SW 1271 (cell line): ENCODE results near the gene LY6G5B.
A peak's percentile ranks its signal among the peaks of the same experiment; 100 is the strongest.

Source experiments
- DNase-seq, 2 experiments: peaks; one replicate each; lab custom pipeline; 2025; lab: John Stamatoyannopoulos, UW

LY6G5B gene

DNA sequence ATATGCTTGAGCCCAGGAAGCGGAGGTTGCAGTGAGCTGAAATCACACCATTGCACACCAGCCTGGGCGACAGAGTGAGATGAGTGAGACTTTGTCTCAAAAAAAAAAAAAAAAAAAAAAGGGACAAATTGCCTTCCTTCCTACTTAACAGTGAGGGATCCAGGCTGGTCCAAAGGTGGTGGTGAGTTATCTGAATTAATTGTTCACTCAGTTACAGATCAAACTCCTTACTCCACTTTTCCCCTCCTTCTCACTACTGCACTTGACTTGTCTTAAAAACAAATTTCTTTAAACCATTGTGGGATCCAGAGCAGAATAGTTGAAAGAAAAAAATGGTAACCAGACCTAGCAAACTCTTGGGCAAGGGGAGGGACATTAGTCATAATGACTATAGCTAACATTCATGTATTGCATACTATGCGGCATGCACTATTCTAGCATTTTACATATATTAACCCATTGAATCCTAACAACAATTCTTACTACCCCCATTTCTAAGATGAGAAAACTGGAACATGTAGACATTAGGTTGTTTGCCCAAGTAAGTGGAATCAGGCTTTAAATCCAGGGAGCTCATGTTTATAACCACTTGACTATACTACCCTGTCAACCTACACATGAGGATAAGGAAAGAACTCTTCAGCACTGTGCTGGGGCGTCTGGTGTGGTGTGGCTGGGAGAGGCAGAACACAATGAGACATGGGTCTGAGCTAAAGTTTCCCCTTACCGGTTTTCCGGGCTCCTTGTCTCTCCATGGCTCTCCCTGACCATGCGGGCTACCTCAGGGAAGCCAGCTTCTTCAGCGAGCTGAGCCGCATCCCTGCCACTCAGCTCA, 6.4 kb upstream of the LY6G5B start:
- DNase-seq, result no peak

DNA sequence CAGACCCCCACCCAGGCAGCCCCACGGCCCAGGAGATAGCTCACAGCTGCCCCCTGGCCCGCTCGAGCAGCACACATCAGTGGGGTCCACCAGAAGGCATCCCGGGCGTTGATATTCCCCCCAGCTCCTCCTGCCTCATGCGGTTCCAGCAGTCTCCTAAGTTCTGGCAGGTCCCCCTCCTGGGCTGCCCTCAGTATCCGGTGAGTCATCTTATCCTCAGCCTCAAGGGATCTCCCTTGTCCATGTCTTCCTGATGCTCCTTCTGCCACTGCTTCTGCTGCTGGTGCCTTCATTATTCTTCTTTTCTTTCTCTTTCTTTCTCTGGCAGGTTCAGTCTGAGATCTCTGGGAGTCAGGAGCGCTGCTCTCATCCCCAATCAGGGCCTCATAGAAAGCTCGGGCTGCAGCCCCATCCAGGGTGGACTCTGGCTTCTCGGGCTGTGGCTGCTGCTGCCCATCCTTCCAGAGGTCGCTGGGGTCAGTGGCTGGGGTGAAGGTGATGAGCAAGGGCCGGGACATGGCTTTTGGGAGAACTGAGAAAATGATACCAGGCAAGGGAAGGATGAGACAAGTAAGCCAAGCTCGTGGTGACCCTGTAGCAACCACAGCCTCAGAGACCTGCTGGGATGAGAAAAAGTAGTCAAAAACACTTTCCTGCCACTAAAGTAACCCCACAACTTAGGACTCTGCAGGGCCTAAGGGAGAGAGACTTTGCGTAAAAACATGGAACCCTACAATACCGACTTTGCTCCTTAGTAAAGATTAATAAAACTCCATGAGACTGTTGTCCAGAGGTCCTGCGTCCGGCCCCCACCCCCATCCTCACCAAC, 5.6 kb upstream of the LY6G5B start:
- peak in 1 of 2 experiments; percentile 71 for DNase-seq

DNA sequence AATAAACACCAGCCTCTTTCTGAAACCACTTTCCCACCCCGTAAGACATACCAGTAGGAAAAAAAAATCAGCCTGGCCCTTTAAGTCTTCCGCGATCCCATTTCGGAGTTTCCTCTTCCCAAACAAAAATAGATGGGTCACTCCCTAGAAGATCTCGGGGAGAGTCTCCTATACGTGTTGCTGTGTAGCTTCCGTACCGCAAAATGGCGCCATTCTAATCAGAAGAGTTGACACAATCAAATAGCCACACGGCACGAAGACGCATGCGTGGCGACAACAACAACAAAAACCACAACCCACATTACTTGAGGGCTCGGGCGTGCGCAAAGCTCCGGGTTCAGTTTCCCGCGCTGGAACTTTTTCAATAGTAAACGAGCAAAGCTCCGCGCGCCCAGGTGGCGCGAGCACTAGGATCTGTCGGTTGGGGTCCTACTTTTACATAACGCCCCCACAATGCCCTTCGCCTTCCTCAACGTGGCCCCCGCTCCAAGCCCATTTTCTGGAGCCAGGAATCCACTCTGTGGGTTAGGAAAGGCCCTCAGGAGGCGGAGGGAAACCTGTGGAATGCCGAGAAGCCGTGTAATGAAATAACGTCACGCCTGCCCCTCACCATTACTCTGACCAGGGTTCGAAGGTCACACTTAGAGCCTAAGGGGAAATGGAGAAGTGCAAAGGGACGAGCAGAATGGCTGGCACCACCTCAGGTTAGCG, 4.8 kb upstream of the LY6G5B start, which contains the start of gene GPANK1:
Gene GPANK1, minus strand, starts transcription at position 208 of the 711 bp plus-strand sequence. CDS start 519 bp downstream, outside the sequence.
- peak; percentile 87 to 94 for DNase-seq

DNA sequence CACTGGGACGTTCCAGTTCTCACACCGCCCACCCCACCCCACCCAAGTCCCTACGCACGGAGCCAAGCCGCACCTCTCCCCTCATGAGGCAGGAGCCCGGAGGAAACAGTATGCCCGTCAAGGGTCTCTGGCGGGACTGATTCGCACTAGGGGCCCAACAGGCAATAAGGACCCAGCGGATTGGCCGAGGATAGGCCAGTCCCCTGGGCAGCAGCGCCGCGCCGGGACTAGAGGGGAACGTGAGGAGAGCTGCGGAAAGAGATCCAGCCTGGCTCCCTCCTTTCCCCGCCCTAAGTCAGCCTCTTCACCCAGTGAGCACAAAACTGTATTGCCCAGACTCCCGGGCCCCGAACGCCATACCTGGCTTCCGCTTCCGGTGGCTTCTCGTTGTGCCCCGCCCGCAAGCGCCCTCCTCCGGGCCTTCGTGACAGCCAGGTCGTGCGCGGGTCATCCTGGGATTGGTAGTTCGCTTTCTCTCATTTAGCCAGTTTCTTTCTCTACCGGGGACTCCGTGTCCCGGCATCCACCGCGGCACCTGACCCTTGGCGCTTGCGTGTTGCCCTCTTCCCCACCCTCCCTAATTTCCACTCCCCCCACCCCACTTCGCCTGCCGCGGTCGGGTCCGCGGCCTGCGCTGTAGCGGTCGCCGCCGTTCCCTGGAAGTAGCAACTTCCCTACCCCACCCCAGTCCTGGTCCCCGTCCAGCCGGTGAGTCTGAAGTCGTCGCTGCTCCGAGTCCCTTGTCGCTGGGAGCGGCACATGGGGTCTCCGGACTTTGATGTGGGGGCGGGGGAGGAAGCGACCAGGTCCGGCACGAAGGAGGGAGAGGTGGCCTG, 4.1 kb upstream of the LY6G5B start, which contains the start of gene CSNK2B:
Gene CSNK2B, plus strand, starts transcription at position 580 of the 836 bp plus-strand sequence. CDS start 752 bp downstream, outside the sequence.
- DNase-seq, result peak; percentile 96 to 99

DNA sequence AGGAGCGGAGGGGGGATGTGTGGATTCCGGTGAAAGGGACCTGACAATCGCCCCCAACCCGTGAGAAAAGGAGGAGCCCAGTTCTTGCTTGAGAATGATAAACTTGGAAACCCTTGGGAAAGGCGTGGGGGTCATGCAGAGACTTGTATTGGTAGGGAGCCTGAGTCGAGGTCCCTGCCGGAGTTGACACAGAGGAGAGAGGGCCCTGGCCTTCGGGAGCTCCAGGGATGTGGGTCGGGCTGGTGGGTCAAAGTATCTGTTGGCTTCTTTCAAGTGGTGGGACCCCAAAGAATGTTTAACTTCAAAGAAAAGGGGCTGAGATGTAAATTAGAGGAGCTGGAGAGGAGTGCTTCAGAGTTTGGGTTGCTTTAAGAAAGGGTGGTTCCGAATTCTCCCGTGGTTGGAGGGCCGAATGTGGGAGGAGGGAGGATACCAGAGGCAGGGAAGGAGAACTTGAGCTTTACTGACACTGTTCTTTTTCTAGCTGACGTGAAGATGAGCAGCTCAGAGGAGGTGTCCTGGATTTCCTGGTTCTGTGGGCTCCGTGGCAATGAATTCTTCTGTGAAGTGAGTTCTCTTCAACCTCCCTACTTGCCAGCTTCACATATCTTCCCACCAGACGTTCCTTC, 3.3 kb upstream of the LY6G5B start:
- no peak for DNase-seq

DNA sequence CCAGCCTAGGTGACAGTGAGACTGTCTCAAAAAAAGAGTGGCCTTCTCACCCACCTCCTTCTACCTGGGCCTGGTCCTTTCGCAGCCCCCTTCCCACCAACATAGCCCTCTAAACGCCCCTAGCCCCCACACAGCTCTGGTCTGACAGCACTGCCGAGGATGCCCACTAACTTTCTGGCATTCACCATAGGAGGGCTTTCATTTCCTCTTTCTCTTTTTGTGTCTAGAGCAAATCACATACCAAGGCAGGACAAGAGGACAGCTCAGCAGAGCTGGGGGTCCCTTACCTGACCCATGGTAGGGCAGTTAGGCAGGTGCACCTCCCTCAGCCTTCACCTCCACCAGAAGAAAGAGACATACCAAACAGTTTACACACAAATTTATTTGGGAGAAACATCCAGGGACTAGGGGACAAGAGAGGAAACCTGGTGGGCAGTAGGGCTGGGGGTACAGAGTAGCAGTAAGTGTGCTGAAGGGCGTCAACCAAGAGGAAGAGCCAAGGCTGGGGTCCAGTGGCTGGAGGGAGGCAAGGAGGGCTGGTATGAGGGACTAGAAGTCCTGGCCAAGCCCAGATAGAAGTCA, 6.6 kb downstream of the LY6G5B start:
- no peak for DNase-seq

DNA sequence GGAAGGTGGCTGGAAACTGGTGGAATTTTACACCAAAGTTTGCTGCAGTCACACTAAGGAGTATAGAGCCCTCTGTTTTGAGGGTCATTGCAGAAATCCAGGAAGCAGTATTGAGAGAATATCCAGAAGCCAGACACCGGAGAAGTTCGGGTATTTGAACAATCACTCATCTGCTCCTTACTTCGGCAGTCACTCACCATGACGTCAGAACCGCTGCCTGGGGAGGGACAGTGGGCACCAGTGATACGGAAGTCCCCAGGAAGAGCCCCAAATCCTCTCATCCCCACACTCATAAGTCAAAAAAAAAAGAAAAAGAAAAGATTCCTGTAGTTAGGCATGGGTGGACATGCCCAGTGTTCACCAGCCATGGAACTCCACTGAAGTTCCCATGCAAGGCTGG, 7.1 kb downstream of the LY6G5B start:
- no peak for DNase-seq

DNA sequence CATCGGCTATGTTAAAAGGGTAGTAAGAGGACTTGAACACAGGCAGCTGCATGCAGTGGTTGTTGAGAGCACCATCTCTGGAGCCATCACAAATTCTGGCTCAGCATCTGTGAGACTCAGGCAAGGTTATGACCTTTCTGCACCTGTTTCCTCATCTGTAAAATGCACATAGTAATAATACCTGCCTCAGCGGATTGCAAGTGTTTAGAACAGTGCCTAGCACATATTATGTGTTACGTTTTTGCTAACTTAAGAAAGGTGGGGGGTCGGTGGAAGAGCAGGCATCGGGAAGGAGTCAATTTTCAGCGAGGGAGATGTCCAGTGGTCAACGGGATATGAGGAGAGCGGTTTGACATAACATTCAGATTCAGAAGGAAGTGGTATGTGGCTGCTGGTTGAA, 8.2 kb downstream of the LY6G5B start:
- no peak for DNase-seq

DNA sequence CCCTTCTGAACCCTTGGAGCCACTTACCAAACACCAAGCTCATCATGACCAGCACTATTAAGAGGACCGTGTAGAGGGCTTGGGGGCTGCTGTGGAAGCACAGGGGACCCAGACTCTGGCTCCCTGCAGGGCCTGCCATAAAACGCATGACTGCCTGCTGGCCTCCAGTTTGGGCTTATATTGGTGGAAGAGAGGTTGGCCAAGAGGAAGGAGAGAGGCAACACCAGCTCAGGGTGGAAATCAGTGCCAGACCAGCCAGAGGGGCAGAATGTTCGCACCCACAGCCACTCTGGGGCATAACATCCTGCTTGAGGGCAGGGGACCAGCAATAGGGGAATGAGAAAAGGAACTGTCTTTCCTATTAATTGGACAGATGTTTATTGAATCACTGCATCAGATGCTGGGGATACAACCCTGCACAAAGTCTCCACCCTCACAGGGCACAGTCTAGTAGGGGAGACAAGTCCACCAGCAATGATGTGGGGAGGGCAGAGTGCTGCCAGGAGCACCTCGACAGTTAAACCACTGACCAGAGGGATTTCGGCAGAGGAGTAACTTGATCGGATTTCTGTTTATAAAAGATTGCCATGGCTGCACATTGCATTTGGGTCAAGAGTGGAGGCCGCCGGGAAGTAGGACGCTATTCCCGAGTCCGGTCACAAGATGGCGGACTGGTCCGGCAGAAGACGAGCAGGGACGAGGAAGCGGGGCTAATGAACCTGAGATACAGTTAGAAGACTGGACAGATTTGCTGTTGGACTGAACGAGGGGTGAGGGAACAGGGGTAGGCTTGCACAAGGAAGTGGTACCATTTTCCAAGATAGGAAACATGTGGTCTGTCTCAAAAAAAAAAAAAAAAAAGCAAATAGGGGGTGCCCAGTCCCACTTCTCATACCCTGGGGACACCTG, 10.7 kb downstream of the LY6G5B start, which contains the start of gene LY6G5C:
Gene LY6G5C, minus strand, starts transcription at position 842 of the 909 bp plus-strand sequence. Its CDS starts 694 bp downstream, at position 148.
- peak in 1 of 2 experiments; percentile 86 for DNase-seq

DNA sequence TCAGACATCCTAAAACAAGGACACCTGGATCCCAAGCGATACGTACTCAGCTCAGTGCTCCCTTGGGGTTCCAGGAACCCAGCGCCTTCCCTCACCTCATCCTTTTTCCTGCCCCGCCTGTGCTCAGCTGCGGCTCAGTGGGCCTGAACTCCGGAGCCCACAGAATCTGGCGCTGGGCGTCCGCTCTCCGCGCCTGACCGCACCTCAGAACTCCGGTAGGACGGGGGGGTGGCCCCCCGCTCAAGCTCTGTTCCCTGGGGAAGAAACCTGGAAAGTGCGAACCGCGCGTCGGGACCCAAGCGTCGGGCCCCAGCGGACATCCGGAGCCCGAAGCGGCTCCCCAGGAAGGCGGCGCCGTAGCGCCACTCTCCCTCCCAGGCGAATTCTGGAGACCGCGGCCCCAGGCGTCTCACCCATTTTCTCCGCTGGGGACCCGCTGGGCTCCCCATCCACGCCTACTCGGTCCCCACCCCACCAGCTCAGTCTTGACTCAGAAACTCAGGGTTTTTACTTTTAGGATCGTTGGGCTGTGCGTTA, 11.4 kb downstream of the LY6G5B start:
- DNase-seq, result no peak

DNA sequence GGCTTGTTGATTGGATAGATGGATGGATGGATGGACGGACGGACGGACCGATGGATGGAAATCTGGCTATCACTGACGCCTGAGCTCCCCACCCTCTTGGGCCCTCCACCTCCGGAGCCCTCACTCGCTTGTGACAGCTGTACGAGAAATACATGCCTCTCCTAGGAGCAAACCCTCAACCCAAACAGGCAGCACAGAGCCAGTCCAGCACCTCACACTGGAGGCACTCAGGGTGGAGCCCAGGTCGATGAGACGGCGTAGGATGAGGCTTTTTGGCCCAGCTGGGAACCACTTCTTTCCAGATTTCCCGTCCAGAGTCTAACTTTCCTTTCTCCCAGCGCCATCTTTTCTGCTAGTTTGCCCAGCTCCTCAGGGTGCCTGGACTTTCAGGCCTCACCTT, 13.8 kb downstream of the LY6G5B start:
- no peak for DNase-seq

DNA sequence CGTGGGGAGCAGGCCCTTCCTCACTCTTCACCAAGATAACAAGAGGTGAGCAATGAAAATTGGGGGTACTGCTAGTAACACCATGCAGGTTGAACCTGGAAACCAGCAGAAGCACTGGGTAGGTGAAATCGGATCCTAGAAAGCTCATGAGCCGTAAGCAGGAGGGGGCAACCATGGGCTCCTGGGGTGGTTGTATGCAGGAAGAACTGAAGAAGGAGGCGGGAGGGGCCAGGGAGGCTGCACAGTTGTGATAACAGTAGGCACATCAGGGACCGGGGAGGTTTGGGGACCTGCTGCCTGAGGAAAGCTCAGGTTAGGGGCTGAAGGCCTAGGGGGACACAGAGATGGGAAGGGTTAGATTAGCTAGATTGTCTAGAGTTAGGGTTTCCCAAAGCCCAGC, 16.7 kb downstream of the LY6G5B start:
- DNase-seq, result no peak

DNA sequence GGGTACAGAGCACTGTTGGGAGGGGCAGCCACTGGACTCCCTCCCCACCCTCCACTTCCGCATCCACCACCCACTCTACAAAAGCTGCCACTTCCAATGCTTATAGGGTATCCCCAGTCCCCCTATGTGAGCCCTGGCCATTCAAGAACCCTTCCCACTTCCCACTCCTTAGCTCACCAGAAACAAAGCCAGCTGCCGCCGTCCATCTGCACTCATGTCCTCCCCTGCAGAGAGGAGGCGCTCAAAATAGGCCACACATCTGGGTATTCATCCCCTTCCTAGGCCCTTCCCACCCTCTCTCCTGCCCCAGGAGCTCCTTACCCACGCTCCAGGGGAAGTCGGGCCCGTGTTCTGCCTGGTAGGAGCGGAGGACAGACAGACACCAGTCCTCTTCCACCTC, 17.5 kb downstream of the LY6G5B start:
- no peak for DNase-seq

DNA sequence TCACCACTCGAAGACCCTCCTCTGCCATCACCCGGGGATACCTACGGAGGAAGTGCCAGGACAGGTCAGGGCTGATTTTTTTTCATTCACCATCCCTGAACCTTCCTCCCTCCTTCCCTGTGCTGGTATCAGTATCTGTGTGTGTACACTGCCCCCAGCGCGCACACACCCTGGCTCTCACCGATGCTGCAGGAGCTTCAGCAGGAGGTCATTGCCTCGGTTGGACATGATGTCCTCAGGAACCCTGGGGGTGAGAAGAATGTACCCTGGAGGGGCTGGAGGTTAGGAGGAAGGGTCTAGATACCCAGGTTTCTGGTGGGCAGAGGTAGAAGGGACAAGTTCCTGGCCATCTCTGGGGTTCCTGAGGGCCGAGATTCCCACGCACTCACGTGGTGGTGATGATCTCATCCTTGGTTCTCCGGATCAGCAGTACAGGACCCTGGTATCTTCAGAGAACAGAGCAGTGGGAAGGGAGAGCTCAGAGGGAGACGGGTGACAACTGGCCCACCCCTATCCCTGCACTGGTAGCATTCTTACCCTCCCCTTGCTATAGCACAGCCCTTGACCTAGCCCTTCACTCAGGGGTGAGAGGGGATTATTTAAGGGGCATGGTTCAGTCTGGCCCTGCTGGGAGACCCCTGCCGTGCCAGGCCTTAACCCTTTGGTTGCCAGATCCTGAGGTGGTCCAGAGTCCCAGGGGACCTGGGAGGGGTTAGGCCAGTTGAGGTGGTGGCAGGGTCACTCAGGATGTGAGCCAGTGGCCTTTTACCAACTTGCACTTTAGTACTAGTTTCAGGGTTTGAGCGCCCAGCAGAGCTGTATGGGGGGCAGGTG, 18.3 kb downstream of the LY6G5B start:
- no peak for DNase-seq

DNA sequence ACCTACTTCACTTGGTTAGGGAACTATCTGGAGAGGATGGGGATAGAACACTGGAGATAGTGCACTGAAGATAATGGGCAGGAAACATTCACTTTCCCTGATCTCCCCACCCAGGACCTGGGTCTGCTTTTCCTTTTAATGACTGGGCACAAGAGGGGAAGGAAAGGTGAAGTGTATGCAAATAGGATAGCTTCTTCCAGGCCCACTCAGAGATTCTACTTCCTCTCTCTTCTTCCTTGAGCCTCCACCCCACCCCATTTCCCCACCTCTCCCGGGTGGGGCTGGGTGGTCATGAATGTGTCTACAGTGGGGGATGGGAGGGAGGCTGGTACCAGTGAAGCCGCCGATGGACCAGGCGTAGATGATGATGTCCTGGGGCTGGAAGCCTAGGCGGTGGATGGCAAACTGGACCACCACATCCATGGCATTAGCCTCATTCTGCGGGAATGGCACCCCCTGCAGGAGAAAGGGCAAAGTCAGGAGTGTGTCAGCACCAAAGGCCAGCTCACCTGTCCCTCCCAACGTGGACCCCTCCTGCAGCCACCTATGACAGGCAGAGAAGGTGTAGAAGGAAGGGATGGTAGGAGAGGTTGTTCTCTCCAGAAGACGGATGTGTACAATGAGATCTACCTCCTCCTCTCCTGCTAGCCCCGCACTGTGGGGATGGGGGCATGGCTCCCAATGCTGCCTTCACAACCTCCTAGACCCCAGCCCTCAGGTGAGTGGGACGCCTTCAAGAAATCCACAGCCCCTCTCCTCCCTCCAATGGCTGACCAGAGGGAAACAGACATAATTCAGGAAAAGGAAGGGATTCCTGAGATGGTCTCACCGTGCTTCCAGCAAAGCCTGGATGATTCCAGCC, 19.7 kb downstream of the LY6G5B start:
- DNase-seq, result no peak

DNA sequence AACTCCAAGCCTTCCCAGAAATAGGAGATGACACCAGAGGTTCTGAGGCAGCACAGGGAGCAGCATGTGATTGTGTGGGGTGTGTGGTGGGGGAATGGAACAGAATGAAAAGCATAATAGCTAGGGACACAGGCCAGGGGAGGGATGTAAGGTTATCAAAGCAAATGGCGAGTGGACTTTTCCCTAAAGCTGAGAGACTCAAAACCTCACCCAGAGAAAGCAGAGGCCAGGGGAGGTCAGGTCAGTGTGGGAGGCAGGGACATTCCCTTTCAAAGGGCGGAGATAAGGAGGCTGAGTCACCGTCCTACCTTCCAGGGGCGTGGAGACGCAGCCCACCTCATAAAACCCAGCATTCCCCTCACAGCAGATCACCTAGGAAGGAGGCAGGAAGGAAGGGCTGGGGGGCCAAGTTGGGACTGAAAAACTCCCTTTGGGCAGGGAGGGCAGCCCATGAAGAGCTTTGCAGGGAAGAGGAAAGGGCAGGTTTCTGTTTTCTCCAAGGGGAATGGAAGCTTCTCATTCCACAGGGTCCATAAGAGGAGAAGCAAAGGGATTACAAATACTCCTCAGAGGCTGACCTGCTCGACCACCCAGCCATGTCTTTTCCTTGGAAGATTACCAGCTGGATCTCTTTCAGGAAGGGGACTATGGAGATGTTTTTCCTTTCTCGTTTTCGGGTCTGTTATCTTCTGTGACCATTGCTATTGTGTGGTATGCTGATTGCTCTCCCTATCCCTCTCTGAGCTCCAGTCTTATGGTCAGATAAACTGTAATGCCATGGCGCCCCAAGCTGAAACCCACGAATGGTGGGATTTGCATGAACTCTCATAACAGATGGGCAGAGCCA, 20.7 kb downstream of the LY6G5B start:
- no peak for DNase-seq
